Esophagus muscularis mucosa (tissue), 4 donors: ENCODE measurements around the gene DEFB124. TPM values are rescaled to one million over a fixed set of nuclear protein-coding genes. Genes with fewer than 3 reads are reported as not detected.
"Not testable (repeated sequence)": the region's sequence is repeated elsewhere in the genome, so short reads cannot be mapped to it uniquely, and the experiment has no call there.

ENCODE experiments used
- DNase-seq: peaks from one replicate; pipeline ENCODE4 v3.0.0-alpha.2; 2017; ENCODE audit errors: extremely low spot score
- H3K27ac ChIP-seq, 4 donors: fragments of 200-600 bp; sonication (generic); replicated peaks in 1 of 4; 1 replicate in 3 of 4; 2 replicates in 1 of 4; pipeline ENCODE4 v1.5.1; 2016 to 2019; ENCODE audit warnings: mild to moderate bottlenecking in 1 of 4
- H3K27me3 ChIP-seq, 4 donors: fragments of 200-600 bp; sonication (generic); one replicate each; pipeline versions ENCODE4 v1.5.1 to v1.6.0; 2016 to 2019
- H3K36me3 ChIP-seq, 4 donors: fragments of 200-600 bp; sonication (generic); one replicate each; pipeline ENCODE4 v1.5.1; 2016 to 2019
- H3K4me1 ChIP-seq, 4 donors: fragments of 200-600 bp; sonication (generic); one replicate each; pipeline ENCODE4 v1.5.1; 2016 to 2019
- H3K4me3 ChIP-seq, 4 donors: fragments of 200-600 bp; sonication (generic); 1 replicate in 2 of 4; 2 replicates in 2 of 4; pipeline ENCODE4 v1.5.1; 2016 to 2019; ENCODE audit warnings: mild to moderate bottlenecking in 4 of 4, moderate library complexity in 1 of 4
- H3K9me3 ChIP-seq, 4 donors: fragments of 200-600 bp; sonication (generic); 1 replicate in 3 of 4; 2 replicates in 1 of 4; pipeline ENCODE4 v1.5.1; 2016 to 2019
- CTCF ChIP-seq, 3 experiments: fragments of 200-600 bp in 2 of 3; fragments of 450-650 bp in 1 of 3; sonication (generic) in 2 of 3; IDR thresholded peaks; one replicate each; pipeline ENCODE4 v1.5.1; 2017 to 2019; ENCODE audit warnings: antibody characterized with exemption in 3 of 3, mild to moderate bottlenecking in 2 of 3, moderate library complexity in 1 of 3
- EP300 ChIP-seq: sonication (generic); formaldehyde crosslinking; IDR thresholded peaks from one replicate; pipeline ENCODE4 v1.6.1; 2017; ENCODE audit warnings: antibody characterized with exemption
- POLR2A ChIP-seq: fragments of 450-650 bp; IDR thresholded peaks from one replicate; pipeline ENCODE4 v1.6.1; 2017; ENCODE audit warnings: antibody characterized with exemption, moderate library complexity, mild to moderate bottlenecking, low read depth
- POLR2AphosphoS5 ChIP-seq, 2 donors: sonication (generic); formaldehyde crosslinking; IDR thresholded peaks; one replicate each; pipeline ENCODE4 v1.6.1; 2017; ENCODE audit warnings: antibody characterized with exemption in 2 of 2
- WGBS: methylation state at CpG from one replicate; pipeline ENCODE4 v1.1.5; 2018; 5-methylcytosine and 5-hydroxymethylcytosine counted together
- intact Hi-C: fragments of 100-400 bp; cut with DNase I; formaldehyde crosslinking; loops from one replicate; pipeline ENCODE4 v1.15.1; 2023
- total RNA-seq, 4 donors: library from RNA; depleted of rRNA; stranded (reverse); fragments of >200 nt; gene quantifications; one replicate each; pipeline versions ENCODE4 v1.1.0 to v1.2.1, GENCODE V29; 2016

DEFB124 gene
- total RNA-seq, 4 donors from 2014 or later, result not detected

- no peaks in the 10 kb centered on the region for H3K9me3 ChIP-seq
- DNase-seq, result no peak
- H3K4me1 ChIP-seq, result no peaks in the 10 kb centered on the region
- TF ChIP-seq CTCF (IDR thresholded peaks at IDR 0.05), result no peak
- TF ChIP-seq POLR2A, result no peak
- TF ChIP-seq POLR2AphosphoS5 (IDR thresholded peaks at IDR 0.05), result no peak
- intact Hi-C loops, result no loop called here
- no peak overlapping the region for H3K27ac ChIP-seq
- 73% methylated on average over 8 of the region's 8 CpGs for WGBS
- H3K27me3 ChIP-seq, result no peaks in the 10 kb centered on the region
- H3K36me3 ChIP-seq, result no peaks in the 10 kb centered on the region
- H3K4me3 ChIP-seq, result no peak overlapping the region
Measured at GRCh38 chr20:31449511-31450414, 25.2 kb downstream of the DEFB124 start.

GRCh38 chr20:31446084-31446819, 28.7 kb downstream of the DEFB124 start:
- Histone ChIP-seq H3K36me3 (no peaks in the 10 kb centered on the region), H3K27me3 (peaks cover 0 to 5% (median 0%) of the 10 kb centered on the region in 4 donors), H3K27ac (no peak overlapping the region), H3K9me3 (peaks cover 0 to 3% (median 0%) of the 10 kb centered on the region in 4 donors), H3K4me1 (no peaks in the 10 kb centered on the region), H3K4me3 (no peak overlapping the region)
- no peak for TF ChIP-seq EP300
- TF ChIP-seq POLR2AphosphoS5 (IDR thresholded peaks at IDR 0.05), result no peak
- no peak for TF ChIP-seq POLR2A
- no peak for TF ChIP-seq CTCF (IDR thresholded peaks at IDR 0.05)
- intact Hi-C loops, result no loop called here
- DNase-seq, result no peak
- WGBS, result 75% methylated on average over 12 of the region's 12 CpGs

GRCh38 chr20:31440012-31440659, 34.8 kb downstream of the DEFB124 start, which contains the start of gene DEFB123:
Gene DEFB123, plus strand, starts transcription at chr20:31440632. Its CDS starts 67 bp downstream, at chr20:31440699.
- Histone ChIP-seq H3K4me1 (no peaks in the 10 kb centered on the region), H3K27ac (no peak within 1 kb of the TSS), H3K36me3 (no peaks in the 10 kb centered on the region), H3K27me3 (peaks cover 0 to 17% (median 0%) of the 10 kb centered on the region in 4 donors), H3K4me3 (no peak within 1 kb of the TSS), H3K9me3 (peaks cover 0 to 3% (median 0%) of the 10 kb centered on the region in 4 donors)
- DNase-seq, result no peak
- WGBS, result 77% methylated on average over 13 of the region's 16 CpGs
- TF ChIP-seq CTCF (IDR thresholded peaks at IDR 0.05), result no peak
- TF ChIP-seq POLR2A, result no peak
- TF ChIP-seq POLR2AphosphoS5 (IDR thresholded peaks at IDR 0.05), result no peak
- no peak for TF ChIP-seq EP300
- intact Hi-C loops, result no loop called here

- H3K27me3 ChIP-seq, result no peaks in the 10 kb centered on the region
- peaks cover 0 to 7% (median 0%) of the 10 kb centered on the region in 4 donors for H3K9me3 ChIP-seq
- intact Hi-C loops, result no loop called here
- no peaks in the 10 kb centered on the region for H3K36me3 ChIP-seq
- WGBS, result 68% methylated on average over 4 of the region's 4 CpGs
- H3K4me1 ChIP-seq, result no peaks in the 10 kb centered on the region
- TF ChIP-seq EP300 (no peak), POLR2AphosphoS5 (IDR thresholded peaks at IDR 0.05) (no peak), CTCF (IDR thresholded peaks at IDR 0.05) (no peak), POLR2A (no peak)
- no peak overlapping the region for H3K27ac ChIP-seq
- DNase-seq, result no peak
- no peak overlapping the region for H3K4me3 ChIP-seq
Measured at GRCh38 chr20:31430568-31431115, 44.3 kb downstream of the DEFB124 start.

GRCh38 chr20:31427576-31427975, 47.4 kb downstream of the DEFB124 start:
- intact Hi-C loops, DNase-seq, H3K27me3 ChIP-seq, H3K36me3 ChIP-seq, H3K4me3 ChIP-seq, H3K9me3 ChIP-seq, H3K27ac ChIP-seq, H3K4me1 ChIP-seq: not testable (repeated sequence)
- WGBS, result 88% methylated on average over 10 of the region's 31 CpGs

GRCh38 chr20:31426891-31427551, 47.9 kb downstream of the DEFB124 start:
- H3K27me3 ChIP-seq, H3K36me3 ChIP-seq, H3K9me3 ChIP-seq, H3K27ac ChIP-seq, intact Hi-C loops, DNase-seq, H3K4me3 ChIP-seq, H3K4me1 ChIP-seq: not testable (repeated sequence)
- WGBS, result no CpG with 5 or more reads among the region's 48 CpGs
